GM18511 (cell line): ENCODE results near the gene RIT1.
A peak's percentile ranks its signal among the peaks of the same experiment; 100 is the strongest.

Experiments
- ATAC-seq: cut with Tn5 transposase; IDR thresholded peaks from one replicate; pipeline ENCODE4 v1.9.1; 2021; ENCODE audit warnings: mild to moderate bottlenecking, moderate library complexity; ENCODE audit not compliant: unreplicated experiment

Gene RIT1, protein sequence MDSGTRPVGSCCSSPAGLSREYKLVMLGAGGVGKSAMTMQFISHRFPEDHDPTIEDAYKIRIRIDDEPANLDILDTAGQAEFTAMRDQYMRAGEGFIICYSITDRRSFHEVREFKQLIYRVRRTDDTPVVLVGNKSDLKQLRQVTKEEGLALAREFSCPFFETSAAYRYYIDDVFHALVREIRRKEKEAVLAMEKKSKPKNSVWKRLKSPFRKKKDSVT

GRCh38 chr1:155911156-155912055, at the start of gene RIT1:
Gene RIT1, minus strand, starts transcription at chr1:155911349. Its CDS starts 588 bp downstream, at chr1:155910761.
- ATAC-seq = peak; percentile 89

- no peak for ATAC-seq
Measured at GRCh38 chr1:155960081-155960745, 49.1 kb upstream of the RIT1 start.

GRCh38 chr1:155957411-155957915, 46.3 kb upstream of the RIT1 start:
- ATAC-seq = no peak

DNA sequence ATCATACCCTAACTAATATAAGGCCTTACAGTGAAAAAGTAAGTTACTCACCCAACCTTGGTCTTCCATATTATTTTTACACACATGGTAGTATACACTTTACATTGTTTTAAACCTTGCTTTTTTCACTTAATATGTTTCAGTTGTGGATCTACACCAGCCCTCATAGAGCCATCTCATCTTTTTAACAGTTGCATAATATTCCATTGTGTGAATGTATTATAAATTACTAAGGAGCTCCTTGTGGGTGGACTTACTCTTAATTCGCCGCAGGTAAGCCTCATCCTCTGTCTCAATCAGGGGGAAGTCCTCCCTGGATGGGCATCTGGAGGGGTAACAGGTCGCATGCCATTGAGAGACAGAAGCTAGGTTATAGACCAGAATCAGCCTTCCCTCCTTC, 43.5 kb upstream of the RIT1 start:
- ATAC-seq = no peak

DNA sequence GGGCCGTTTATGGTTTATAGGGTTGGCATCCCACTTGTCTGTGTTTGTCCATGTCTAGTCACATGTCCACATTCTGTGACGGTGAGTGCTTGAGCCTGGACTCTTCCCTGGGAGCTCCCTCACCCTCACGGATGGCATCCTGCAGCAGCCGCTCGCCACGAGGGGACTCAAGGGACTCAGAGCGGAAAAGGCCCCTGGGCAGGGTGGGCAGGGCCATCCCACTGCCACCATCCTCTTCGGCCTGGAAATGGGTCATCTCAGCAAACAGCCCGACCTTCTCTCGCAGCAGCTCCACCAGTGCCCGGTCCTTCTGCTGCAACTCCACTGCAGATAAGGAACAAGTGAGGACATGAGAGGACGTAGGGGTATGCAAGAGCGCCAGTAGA, 41.3 kb upstream of the RIT1 start:
- ATAC-seq = no peak

DNA sequence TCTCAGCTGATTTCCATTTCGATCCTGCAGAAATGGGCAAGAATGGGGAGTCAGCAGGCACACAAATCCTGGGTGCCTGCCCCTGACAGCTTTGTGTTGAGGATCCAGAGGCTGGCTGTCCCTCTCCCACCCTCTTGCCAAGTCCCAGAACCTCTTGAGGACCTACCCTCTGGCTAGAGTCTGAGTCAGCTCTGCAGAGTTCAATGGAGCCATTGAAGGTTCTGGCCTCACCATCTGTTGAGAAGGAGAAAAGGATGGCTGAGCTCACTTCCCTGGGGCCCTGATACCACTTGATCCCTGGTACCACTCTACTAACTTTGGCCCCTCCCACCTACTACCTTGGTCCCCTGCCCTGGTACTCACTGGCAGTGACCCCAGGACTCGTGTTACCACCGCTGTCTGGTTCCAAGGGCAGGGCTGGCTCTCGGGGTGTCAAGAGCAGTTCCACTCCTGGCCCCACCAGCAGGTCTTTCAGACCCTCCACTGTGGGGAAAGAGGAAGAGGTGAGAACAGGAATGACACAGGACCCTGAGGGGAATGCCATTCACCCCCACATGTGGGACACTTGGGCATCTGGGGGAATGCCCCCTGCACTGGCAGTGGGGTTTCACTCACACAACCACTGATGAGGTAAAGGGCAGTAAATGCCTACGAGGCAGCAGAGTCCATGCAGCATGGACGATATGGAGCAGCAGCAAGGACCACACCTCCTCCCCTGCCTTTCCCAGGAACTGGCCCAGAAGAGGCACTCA, 40.8 kb upstream of the RIT1 start:
- no peak for ATAC-seq

- ATAC-seq = no peak
Measured at GRCh38 chr1:155950829-155951228, 39.7 kb upstream of the RIT1 start.

DNA sequence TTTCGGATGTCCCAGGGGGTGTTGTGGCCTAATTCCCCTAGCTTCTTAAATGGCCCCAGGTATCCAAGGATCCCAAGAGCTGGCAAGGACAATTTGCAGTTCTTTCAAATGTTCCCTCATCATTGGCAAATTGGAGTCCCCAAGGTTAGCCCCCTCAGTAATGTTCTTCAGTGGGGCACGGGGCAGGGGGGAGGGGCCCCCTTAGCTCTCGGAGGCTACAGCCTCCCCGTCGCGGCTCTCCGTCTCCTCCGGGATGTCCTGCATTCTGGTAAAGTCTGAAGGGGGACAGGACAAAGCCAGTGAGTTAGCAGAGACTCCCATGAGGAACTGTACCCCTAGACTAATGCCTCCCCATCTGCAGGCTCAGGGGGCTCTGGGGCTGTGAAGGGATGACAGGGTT, 36.6 kb upstream of the RIT1 start:
- ATAC-seq = no peak

DNA sequence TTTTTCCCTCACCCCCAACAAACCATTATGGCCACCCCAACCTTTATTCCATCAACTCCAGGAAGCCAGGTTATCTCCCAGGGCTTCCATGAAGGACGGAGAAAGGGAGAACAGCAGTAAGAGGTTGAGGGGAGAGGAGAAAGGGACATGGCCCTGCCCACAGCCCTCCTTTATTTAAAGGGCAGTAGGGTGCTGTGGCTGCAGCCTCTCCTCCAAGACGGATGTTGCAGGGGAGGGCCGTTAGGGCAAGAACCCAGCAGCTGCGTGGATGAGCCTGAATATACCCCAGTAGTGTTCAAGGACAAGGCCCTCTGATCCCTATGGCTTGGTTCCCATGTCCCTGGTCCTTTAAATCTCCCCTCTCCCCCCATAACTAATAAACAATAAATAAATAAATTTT, 36.1 kb upstream of the RIT1 start:
- no peak for ATAC-seq

DNA sequence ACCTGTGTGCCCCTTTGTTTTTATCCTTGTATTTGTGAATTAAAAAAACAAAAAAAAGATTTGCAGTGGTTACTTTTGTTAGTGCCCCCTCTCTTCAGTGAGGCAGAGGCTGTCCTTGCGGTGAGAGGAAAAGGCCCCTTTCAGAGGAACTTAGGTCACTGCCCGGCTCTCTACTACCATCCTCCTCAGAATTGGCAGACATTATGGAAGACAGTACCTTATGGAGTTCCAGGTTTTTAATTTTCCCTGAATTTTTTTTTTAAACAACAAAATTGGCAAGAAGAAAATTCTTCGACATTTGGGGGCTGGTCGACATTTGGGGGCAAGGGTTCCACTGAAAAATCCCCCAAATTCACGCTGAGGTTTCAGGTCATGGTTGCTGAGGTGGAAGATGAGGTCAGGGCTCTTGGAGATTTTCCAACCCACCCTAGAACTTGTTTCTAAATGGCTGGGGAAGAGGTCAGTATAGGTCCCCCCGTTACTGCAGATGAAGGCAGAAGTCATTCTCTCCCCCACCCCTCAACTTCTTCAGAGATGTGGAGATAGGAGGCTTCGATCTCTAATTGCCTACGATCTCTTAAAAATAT, 35.6 kb upstream of the RIT1 start:
- peak; percentile 23 for ATAC-seq

GRCh38 chr1:155944444-155944799, 33.3 kb upstream of the RIT1 start:
- no peak for ATAC-seq

DNA sequence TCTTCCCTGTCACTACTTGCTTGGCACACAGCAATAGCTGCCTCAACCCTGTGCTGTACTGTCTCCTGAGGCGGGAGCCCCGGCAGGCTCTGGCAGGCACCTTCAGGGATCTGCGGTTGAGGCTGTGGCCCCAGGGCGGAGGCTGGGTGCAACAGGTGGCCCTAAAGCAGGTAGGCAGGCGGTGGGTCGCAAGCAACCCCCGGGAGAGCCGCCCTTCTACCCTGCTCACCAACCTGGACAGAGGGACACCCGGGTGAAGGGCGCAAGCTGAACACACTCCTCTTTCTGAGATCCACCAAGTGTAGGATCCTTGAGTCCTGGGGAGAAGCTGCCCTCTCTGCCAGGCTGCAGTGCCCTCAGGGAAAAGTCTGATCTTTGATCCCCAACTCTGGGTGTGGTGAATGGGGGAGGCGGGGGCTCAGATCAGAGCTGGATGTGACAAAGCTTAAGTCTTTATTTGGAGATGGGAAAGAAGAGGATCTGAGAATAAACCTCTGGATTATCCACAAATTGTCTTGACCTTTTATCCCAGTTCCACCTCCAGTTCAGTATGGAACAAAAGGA, 31.5 kb upstream of the RIT1 start:
- no peak for ATAC-seq

GRCh38 chr1:155941845-155942531, 30.8 kb upstream of the RIT1 start:
- no peak for ATAC-seq

GRCh38 chr1:155940993-155941844, 30.1 kb upstream of the RIT1 start, which contains the start of gene RXFP4:
Gene RXFP4, plus strand, starts transcription at chr1:155941638. Its CDS starts 72 bp downstream, at chr1:155941710.
- no peak for ATAC-seq

DNA sequence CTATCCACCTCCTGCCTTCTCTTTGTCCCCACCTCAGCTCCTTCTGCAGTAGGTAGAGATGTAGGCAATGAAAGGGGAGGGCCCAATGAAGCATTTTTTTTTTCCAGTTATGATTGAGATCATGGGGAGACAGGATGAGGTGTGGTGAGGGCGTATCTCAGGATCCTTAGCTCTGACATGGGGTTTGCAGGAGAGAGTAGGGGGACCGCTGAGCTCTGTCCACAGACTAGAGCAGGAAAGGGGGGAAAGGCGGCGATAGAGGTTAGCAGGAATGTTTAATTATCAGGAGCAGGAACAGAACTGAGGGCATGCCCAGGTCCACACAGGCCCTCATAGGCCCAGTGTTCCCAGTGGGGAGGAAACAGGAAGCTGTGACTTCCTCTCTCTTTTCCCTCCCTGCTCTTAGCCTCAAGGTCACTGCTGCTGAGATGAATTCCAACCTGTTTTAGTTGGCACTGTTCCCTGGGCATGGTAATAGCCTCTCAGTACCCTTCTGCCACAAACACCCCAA, 29.4 kb upstream of the RIT1 start:
- ATAC-seq = no peak

- ATAC-seq = no peak
Measured at GRCh38 chr1:155938220-155938627, 27.1 kb upstream of the RIT1 start.

DNA sequence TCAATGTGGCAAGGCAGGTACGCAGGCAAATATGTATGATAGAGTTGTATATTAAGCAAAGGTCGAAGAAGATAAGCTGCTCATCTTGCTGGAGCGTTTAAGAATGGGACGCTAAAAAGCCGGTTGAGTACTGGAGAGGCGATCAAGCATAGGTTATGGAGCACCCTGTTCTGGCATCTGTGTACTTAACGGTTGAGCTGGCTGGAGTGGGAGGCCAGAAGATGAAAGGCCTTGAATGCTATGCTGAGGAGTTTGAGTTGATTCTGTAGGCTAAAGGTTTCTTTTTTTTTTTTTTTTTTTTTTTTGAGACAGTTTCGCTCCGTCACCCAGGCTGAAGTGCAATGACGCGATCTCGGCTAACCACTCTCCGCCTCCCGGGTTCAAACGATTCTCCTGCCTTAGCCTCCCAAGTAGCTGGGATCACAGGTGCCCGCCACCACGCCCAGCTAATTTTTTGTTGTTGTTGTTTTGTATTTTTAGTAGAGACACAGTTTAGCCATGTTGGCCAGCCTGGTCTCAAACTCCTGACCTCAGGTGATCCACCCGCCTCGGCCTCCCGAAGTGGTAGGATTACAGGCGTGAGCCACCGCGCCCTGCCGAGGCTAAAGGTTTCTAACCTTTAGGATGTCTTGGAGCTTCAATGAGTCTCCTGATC, 23.9 kb upstream of the RIT1 start:
- no peak for ATAC-seq
